GM19463 (cell line): ENCODE results near the gene ARPC5.
A peak's percentile ranks its signal among the peaks of the same experiment; 100 is the strongest.
"Not testable (repeated sequence)": the region's sequence is repeated elsewhere in the genome, so short reads cannot be mapped to it uniquely, and the experiment has no call there.

Experiments used
- ATAC-seq: cut with Tn5 transposase; IDR thresholded peaks from one replicate; pipeline ENCODE4 v1.9.1; 2021; ENCODE audit warnings: mild to moderate bottlenecking, moderate library complexity; ENCODE audit not compliant: unreplicated experiment

Gene ARPC5

DNA sequence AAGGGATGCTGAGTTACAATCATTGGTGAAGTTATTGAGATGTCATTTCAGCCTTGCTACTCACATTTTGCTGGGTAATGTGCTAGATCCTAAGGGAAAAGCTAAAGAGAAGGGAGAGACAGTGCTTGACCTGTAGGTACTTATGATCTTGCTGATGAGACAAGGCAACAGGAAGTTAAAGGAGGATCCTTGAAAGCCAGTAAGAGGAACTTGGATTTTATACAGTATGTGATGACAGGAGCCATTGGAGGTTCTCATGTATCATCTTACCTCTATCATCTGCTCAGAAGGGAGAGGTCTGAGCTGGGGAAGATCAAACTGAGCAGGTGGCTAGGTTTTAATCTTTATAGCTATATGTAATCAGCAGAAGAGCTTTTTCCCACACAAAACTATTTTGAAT is 11.2 kb upstream of the ARPC5 start:
- ATAC-seq, result no peak

GRCh38 chr1:183645531-183645930 is 9.9 kb upstream of the ARPC5 start:
- no peak for ATAC-seq

- ATAC-seq, result no peak
Measured at GRCh38 chr1:183642166-183642565, 6.6 kb upstream of the ARPC5 start.

DNA sequence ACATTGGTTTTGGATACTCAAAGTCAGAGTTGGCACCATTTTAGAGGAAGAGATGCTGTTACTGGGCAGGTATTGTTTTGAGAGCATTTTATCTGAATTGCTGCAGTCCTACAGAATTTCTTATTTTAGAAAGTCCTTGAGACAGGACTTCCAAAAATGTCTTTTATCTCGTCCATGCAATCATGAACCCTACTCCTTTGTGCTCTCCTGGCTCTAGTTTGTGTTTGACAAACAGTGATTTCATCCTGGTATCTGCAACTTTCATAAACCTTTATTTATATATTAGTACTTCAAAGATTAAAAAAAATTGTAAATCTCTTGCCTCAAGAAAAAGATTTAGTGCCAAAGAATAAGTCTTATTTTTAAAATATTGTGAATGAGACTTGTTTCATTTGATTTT is 4.6 kb upstream of the ARPC5 start:
- no peak for ATAC-seq

DNA sequence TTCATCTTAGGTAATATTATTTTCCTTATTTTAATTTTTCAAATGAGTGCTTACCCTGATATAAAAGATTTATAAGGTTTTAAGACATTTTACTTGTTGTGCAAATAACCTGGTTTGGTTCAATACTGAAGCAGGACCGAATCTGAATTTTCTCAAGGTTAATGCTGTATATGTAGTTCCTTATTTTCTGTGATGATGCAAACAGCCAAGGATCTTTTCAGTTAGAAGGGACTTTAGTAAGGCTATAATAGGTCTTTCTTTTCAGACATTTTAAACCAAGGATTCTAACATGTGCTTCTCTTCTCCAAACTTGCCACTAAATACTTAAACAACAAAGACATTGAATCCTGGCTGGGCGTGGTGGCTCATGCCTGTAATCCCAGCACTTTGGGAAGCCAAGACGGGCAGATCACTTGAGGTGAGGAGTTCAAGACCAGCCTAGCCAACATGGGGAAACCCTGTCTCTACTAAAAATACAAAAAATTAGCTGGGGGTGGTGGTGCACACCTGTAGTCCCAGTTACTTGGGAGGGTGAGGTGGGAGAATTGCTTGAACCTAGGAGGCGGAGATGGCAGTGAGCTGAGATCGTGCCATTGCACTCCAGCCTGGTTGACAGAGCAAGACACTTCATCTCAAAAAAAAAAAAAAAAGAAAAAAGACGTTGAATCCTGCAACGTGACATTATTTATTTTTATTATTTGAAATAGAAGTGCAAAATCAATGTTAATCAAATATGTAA is 3.2 kb upstream of the ARPC5 start:
- ATAC-seq, result no peak

DNA sequence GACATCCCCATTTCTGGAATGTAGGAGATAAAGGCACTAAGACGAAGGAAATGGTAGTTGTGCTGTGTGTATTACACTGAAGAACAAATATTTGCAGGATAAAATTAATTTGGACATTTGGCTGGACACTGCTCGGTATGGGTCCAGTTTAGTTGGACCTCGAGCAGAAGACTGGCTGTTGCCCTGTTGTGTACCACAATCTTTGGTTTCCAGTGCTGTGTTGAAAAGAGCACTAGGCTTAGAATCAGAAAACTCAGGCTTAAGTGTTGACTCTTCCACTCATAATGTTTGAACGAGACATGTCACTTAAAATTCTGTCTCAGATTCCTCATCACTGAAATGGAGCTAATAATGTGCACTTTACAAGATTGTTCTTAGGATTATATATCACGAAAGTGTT is 1.2 kb upstream of the ARPC5 start:
- no peak for ATAC-seq

GRCh38 chr1:183636334-183636682 is 725 bp upstream of the ARPC5 start:
- ATAC-seq, result no peak

GRCh38 chr1:183635099-183635605 is 431 bp downstream of the ARPC5 start:
- ATAC-seq, result no peak

GRCh38 chr1:183634429-183635065 is 1.0 kb downstream of the ARPC5 start:
- ATAC-seq, result no peak

DNA sequence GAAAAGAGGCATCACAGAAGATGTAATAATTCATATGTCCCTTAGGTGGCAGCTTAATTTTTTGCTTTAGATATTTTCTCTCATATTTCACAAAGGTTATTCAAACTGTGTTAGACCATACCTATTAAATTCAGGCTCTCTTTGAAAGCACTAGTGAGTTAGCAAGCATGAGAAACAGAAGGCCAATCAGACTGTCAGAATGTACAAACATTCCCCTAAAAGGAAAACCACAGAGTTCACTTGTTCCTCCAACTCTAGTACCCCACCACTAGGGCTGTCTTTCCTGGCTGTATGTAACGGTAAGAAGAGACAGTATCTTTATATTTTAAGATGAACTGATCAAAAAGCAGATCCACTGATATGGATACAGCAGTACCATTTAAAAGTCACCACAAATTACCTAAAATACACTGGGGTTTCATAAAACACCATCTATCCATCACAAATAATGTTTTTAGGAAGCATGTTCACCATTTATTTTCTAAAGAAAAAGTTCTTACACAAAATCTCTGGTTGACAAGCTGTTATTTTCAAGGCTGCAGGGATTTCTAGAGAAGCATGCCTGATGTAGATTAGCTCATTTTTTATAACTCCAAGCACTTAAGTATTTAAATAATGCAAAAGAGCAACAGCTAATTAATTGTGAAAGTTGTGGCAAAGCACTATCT is 1.8 kb downstream of the ARPC5 start:
- peak; percentile 33 for ATAC-seq

GRCh38 chr1:183632964-183633363 is 2.6 kb downstream of the ARPC5 start:
- ATAC-seq, result no peak

DNA sequence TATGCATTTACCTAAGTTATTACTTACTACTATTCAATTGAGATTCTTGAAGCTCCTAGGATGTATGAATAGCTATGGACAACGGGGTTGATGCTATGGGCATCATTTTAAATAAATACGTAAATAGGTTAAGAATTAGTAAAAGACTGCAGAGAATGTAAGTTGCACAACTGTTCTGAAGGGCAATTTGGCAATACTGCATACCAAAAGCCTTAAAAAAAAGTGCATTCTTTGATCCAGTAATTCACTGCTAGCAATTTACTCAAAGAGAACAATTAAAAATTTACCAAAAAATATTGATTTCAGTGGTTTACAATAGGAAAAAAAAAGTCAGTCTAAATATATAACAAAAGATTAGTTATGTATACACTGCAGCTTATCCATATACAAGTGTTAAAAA is 3.5 kb downstream of the ARPC5 start:
- ATAC-seq, result no peak

GRCh38 chr1:183630748-183631147 is 4.8 kb downstream of the ARPC5 start:
- no peak for ATAC-seq

DNA sequence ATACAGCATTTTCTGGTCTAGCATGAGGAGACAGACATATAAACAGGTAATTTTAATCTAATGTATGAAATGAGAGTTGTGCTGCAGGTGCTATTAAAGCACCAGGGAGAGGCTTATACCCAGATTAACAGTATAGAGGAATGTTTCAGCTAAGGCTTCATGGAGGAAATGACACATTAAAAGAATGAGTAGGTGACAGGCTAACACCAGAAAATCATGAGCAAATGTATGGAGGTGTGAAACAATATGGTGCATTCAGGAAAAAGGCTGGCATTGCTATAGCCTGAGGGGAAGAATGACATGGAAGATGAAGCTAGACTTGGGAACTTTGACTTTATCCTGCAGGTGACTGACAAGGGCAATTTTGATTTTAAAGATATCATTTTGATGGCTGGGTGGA is 7.0 kb downstream of the ARPC5 start:
- ATAC-seq, result no peak

GRCh38 chr1:183626236-183626635 is 9.3 kb downstream of the ARPC5 start:
- not testable (repeated sequence) for ATAC-seq

- ATAC-seq, result peak; percentile 85
Measured at GRCh38 chr1:183622884-183623785, 12.4 kb downstream of the ARPC5 start.

- no peak for ATAC-seq
Measured at GRCh38 chr1:183622013-183622412, 13.6 kb downstream of the ARPC5 start.

- ATAC-seq, result no peak
Measured at GRCh38 chr1:183620311-183620710, 15.3 kb downstream of the ARPC5 start.

DNA sequence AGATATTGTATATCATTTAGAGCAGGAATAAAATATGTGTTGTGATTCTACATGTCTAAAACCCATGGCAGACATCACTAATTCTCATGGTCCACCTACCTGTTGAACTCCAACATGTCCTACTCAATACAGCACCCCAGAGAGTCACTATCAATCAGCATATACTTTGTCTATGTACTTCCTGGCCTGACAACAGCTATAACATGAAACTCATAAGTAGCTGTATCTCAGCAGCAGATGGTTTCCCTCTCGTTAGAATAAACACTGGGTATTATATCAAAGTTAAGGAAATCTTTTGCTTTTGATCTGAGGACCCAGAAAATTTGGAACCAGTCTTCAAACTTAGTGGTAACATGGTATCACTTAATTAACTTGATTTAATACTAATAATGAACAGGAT is 15.8 kb downstream of the ARPC5 start:
- no peak for ATAC-seq

DNA sequence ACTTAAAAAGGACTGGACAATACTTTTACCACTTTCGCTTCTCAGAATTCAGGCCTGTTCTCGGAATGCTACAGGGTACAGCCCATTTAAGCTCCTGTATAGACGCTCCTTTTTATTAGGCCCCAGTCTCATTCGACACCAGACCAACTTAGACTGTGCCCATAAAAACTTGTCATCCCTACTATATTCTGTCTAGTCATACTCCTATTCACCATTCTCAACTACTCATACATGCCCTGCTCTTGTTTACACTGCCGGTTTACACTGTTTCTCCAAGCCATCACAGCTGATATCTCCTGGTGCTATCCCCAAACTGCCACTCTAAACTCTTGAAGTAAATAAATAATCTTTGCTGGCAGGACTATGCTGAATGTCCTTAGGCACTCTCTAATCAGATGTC is 17.4 kb downstream of the ARPC5 start:
- not testable (repeated sequence) for ATAC-seq

DNA sequence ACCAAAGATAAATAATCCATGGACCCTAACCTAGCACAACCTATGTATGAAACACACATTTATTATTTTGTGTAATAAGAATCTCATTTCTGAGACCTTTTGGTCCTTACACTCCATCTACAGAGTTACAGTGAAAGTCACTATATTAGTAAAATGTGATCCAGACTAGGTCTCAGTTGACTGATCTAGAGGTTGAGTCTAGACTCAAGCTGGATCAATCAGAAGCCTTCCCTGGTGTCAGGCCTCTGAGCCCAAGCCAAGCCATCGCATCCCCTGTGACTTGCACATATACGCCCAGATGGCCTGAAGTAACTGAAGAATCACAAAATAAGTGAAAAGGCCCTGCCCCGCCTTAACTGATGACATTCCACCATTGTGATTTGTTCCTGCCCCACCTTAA is 22.6 kb downstream of the ARPC5 start:
- ATAC-seq, result not testable (repeated sequence)
